Central memory CD8-positive, alpha-beta T cell (primary cell): ENCODE results near the gene MBNL1.
A peak's percentile ranks its signal among the peaks of the same experiment; 100 is the strongest.

Source experiments
- ATAC-seq: fragments of 150-1000 bp; cut with Tn5 transposase; replicated peaks from 2 replicates; pipeline ENCODE4 v1.10.0; 2022; ENCODE audit warnings: mild to moderate bottlenecking, moderate FRiP score, moderate number of reproducible peaks; ENCODE audit not compliant: poor library complexity, severe bottlenecking; ENCODE audit errors: extremely low read depth
- DNase-seq, 2 donors: peaks; one replicate each; pipeline ENCODE4 v3.0.0; 2021; ENCODE audit warnings: low spot score in 2 of 2
- H3K27ac Mint-ChIP-seq: one replicate; pipeline ENCODE4 v1.8.0; 2022; ENCODE audit warnings: low read depth, mild to moderate bottlenecking, moderate library complexity, mixed read lengths
- H3K27me3 Mint-ChIP-seq: one replicate; pipeline ENCODE4 v1.8.0; 2022; ENCODE audit warnings: mixed read lengths
- H3K36me3 Mint-ChIP-seq: one replicate; pipeline ENCODE4 v1.8.0; 2022; ENCODE audit warnings: mild to moderate bottlenecking, moderate library complexity, mixed read lengths; ENCODE audit not compliant: insufficient read depth
- H3K4me1 Mint-ChIP-seq: one replicate; pipeline ENCODE4 v1.8.0; 2022; ENCODE audit warnings: mixed read lengths
- H3K4me3 Mint-ChIP-seq: one replicate; pipeline ENCODE4 v1.8.0; 2022; ENCODE audit warnings: mild to moderate bottlenecking, moderate library complexity, mixed read lengths
- H3K9me3 Mint-ChIP-seq: one replicate; pipeline ENCODE4 v1.8.0; 2022; ENCODE audit warnings: mixed read lengths

The MBNL1 gene

GRCh38 chr3:152269056-152269830 lies 514 bp downstream of the MBNL1 start:
- Mint-ChIP-seq H3K36me3 (peaks cover 51% of the 10 kb centered on the region), H3K4me1 (peaks cover 71% of the 10 kb centered on the region), H3K27me3 (no peaks in the 10 kb centered on the region), H3K4me3 (peak overlapping the region; percentile 92), H3K27ac (peak overlapping the region; percentile 74), H3K9me3 (no peaks in the 10 kb centered on the region)
- DNase-seq (peak; percentile 37 to 64), ATAC-seq (peak; percentile 78)

- peaks cover 51% of the 10 kb centered on the region for H3K36me3 Mint-ChIP-seq
- DNase-seq (no peak), ATAC-seq (peak; percentile 48)
- H3K4me3 Mint-ChIP-seq = peak overlapping the region; percentile 92
- peak overlapping the region; percentile 74 for H3K27ac Mint-ChIP-seq
- peaks cover 71% of the 10 kb centered on the region for H3K4me1 Mint-ChIP-seq
- H3K27me3 Mint-ChIP-seq = no peaks in the 10 kb centered on the region
- no peaks in the 10 kb centered on the region for H3K9me3 Mint-ChIP-seq
Measured at GRCh38 chr3:152269831-152270734, 1.4 kb downstream of the MBNL1 start.

- Mint-ChIP-seq H3K9me3 (no peaks in the 10 kb centered on the region), H3K4me1 (peaks cover 74% of the 10 kb centered on the region), H3K36me3 (peaks cover 51% of the 10 kb centered on the region), H3K4me3 (peak overlapping the region; percentile 92), H3K27me3 (no peaks in the 10 kb centered on the region), H3K27ac (peak overlapping the region; percentile 74)
- no peak for DNase-seq
- ATAC-seq = no peak
Measured at GRCh38 chr3:152270937-152271336, 2.2 kb downstream of the MBNL1 start.

- ATAC-seq (no peak), DNase-seq (no peak)
- no peaks in the 10 kb centered on the region for H3K9me3 Mint-ChIP-seq
- H3K27me3 Mint-ChIP-seq = no peaks in the 10 kb centered on the region
- peaks cover 49% of the 10 kb centered on the region for H3K36me3 Mint-ChIP-seq
- peak overlapping the region; percentile 92 for H3K4me3 Mint-ChIP-seq
- H3K4me1 Mint-ChIP-seq = peaks cover 74% of the 10 kb centered on the region
- peak overlapping the region; percentile 74 for H3K27ac Mint-ChIP-seq
Measured at GRCh38 chr3:152271501-152272236, 2.9 kb downstream of the MBNL1 start.

GRCh38 chr3:152272771-152273242 lies 4.1 kb downstream of the MBNL1 start:
- Mint-ChIP-seq H3K9me3 (no peaks in the 10 kb centered on the region), H3K27ac (peak overlapping the region; percentile 74), H3K4me1 (peaks cover 71% of the 10 kb centered on the region), H3K36me3 (peaks cover 45% of the 10 kb centered on the region), H3K27me3 (no peaks in the 10 kb centered on the region), H3K4me3 (peak overlapping the region; percentile 92)
- no peak for ATAC-seq
- no peak for DNase-seq

- Mint-ChIP-seq H3K27me3 (no peaks in the 10 kb centered on the region), H3K9me3 (no peaks in the 10 kb centered on the region)
- DNase-seq = no peak
Measured at GRCh38 chr3:152276681-152277080, 8.0 kb downstream of the MBNL1 start.

GRCh38 chr3:152277198-152277597 lies 8.5 kb downstream of the MBNL1 start:
- Mint-ChIP-seq H3K36me3 (peaks cover 20% of the 10 kb centered on the region), H3K9me3 (no peaks in the 10 kb centered on the region), H3K4me1 (peaks cover 77% of the 10 kb centered on the region), H3K27ac (peak overlapping the region; percentile 74), H3K27me3 (no peaks in the 10 kb centered on the region), H3K4me3 (peak overlapping the region; percentile 35)
- DNase-seq (no peak), ATAC-seq (no peak)

More at GRCh38 chr3:152276681-152277080, 8.0 kb downstream of the MBNL1 start:
- Mint-ChIP-seq H3K4me1 (peaks cover 79% of the 10 kb centered on the region), H3K4me3 (peak overlapping the region; percentile 57), H3K27ac (peak overlapping the region; percentile 74), H3K36me3 (peaks cover 24% of the 10 kb centered on the region)
- ATAC-seq = no peak

- H3K36me3 Mint-ChIP-seq = peaks cover 10% of the 10 kb centered on the region
- peaks cover 77% of the 10 kb centered on the region for H3K4me1 Mint-ChIP-seq
- H3K9me3 Mint-ChIP-seq = no peaks in the 10 kb centered on the region
- ATAC-seq = peak; percentile 18
- peak overlapping the region; percentile 85 for H3K27ac Mint-ChIP-seq
- peak overlapping the region; percentile 68 for H3K4me3 Mint-ChIP-seq
- no peak for DNase-seq
- H3K27me3 Mint-ChIP-seq = no peaks in the 10 kb centered on the region
Measured at GRCh38 chr3:152278756-152279427, 10.2 kb downstream of the MBNL1 start.

GRCh38 chr3:152279479-152279878 lies 10.8 kb downstream of the MBNL1 start:
- Mint-ChIP-seq H3K4me1 (peaks cover 75% of the 10 kb centered on the region), H3K36me3 (peaks cover 10% of the 10 kb centered on the region), H3K27me3 (no peaks in the 10 kb centered on the region), H3K27ac (peak overlapping the region; percentile 85), H3K4me3 (peak overlapping the region; percentile 68), H3K9me3 (no peaks in the 10 kb centered on the region)
- ATAC-seq = no peak
- DNase-seq = no peak

GRCh38 chr3:152280539-152280938 lies 11.8 kb downstream of the MBNL1 start:
- H3K27ac Mint-ChIP-seq = peak overlapping the region; percentile 85
- peak overlapping the region; percentile 68 for H3K4me3 Mint-ChIP-seq
- H3K9me3 Mint-ChIP-seq = no peaks in the 10 kb centered on the region
- no peaks in the 10 kb centered on the region for H3K27me3 Mint-ChIP-seq
- peaks cover 11% of the 10 kb centered on the region for H3K36me3 Mint-ChIP-seq
- DNase-seq (no peak), ATAC-seq (no peak)
- H3K4me1 Mint-ChIP-seq = peaks cover 78% of the 10 kb centered on the region

- no peak for DNase-seq
- ATAC-seq = no peak
- H3K9me3 Mint-ChIP-seq = no peaks in the 10 kb centered on the region
- peak overlapping the region; percentile 85 for H3K27ac Mint-ChIP-seq
- peak overlapping the region; percentile 66 for H3K4me3 Mint-ChIP-seq
- no peaks in the 10 kb centered on the region for H3K27me3 Mint-ChIP-seq
- peaks cover 78% of the 10 kb centered on the region for H3K4me1 Mint-ChIP-seq
- H3K36me3 Mint-ChIP-seq = peaks cover 15% of the 10 kb centered on the region
Measured at GRCh38 chr3:152281133-152281713, 12.5 kb downstream of the MBNL1 start.
